HG03066 (cell line): ENCODE results near the gene TAF3.
"Not testable (repeated sequence)": the region's sequence is repeated elsewhere in the genome, so short reads cannot be mapped to it uniquely, and the experiment has no call there.

Experiments
- ATAC-seq: cut with Tn5 transposase; IDR thresholded peaks from one replicate; pipeline ENCODE4 v1.9.1; 2021; ENCODE audit warnings: low read depth; ENCODE audit not compliant: unreplicated experiment

TAF3 gene

DNA sequence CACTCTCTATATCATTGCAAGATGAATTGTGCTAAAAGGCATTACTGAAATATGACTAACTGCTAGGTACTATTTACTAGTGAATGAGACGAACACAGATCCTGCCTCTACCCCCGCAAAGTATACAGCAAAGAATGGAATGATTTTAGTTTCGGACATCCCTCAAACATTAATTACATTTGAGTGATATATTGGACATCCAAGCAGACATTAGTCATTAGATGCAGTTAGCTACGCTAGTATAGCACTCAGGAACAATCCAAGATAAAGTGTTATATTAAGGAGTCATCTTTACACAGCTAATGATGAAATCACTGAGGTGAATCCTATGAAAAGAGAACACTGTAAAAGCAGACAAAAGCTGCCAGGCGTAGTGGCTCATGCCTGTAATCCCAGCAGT, 7.3 kb upstream of the TAF3 start:
- no peak for ATAC-seq

DNA sequence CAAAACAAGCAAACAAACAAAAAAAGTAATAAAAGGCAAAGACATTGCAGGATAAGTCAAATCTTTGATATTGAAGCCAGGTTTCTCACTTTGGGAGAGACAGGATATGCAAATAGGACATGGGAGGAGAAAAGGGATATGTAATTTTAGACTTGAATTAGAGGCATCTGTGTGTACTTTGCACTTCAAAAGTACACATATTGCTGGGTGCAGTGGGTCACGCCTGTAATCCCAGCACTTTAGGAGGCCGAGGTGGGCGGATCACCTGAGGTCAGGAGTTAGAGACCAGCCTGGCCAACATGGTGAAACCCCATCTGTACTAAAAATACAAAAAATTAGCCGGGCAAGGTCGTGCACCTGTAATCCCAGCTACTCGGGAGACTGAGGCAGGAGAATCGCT, 6.6 kb upstream of the TAF3 start:
- not testable (repeated sequence) for ATAC-seq

DNA sequence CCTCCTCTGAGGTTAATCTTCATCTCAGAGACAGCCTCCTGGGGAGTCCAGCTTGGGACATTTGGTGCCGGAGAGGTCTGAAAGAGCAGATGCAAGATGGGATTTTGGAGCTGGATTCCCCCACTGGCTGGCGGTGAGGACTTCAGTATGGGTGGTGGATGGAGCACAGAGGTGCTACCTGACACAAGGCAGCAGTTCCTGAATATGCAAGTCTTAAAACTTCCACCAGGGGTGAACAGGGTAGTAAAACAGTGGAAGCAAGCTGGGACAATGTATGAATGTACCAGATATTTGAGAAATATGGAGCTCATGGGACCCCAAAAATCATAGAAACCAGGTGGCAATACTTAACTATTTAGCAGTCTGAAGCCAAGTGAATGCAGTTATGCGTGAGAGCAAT, 4.8 kb upstream of the TAF3 start:
- no peak for ATAC-seq

DNA sequence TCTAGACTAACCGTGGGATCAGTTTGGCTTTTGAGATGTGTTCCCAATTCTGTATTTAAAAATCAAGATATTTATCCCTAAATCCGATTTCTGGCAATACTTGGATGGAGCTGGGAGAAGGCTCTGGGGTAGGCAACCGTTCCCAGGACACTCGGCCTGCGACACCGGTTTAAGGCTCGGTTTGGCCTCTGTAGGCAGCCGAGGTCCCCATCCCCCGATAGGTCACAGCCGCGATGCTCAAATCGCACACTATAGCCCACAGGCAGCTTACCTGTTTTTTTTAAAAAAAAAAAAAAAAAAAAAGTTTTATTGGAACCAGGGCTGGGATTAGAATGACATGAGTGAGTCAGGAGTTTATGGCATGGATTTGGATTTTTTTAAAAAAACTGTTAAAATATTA, 729 bp upstream of the TAF3 start:
- ATAC-seq = no peak

DNA sequence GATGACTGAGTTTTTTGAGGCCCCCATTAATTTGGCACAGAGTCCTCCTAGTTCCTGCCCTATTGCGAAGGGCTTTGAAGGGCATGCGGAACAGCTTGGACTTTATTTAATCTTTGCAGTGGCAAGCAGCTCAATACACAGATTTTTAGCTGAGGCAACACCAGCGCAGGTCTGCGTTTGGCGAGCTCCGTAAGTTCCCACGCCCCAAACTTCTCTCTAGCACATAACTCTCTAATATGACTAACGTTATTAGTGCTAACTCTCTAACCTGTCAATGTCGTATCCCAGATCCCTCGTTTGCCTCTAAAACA, 366 bp upstream of the TAF3 start:
- peak; percentile 16 for ATAC-seq

DNA sequence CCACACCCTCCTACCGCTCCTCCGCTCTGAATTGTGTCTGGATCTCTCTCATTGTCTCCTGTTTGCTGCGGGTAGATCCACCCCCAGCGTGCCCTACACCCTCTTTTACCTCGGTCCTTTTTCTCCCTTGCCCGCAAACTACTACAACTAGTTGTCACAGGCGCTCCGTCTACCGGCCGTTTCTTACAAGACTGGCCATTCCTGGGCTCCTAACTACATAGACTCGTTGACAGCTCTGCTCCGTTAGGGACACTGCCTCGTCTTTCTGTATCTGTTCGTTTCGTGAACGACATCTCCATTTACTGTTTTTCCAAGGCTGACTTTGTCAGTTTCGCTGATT, 786 bp downstream of the TAF3 start:
- ATAC-seq = peak; percentile 55

DNA sequence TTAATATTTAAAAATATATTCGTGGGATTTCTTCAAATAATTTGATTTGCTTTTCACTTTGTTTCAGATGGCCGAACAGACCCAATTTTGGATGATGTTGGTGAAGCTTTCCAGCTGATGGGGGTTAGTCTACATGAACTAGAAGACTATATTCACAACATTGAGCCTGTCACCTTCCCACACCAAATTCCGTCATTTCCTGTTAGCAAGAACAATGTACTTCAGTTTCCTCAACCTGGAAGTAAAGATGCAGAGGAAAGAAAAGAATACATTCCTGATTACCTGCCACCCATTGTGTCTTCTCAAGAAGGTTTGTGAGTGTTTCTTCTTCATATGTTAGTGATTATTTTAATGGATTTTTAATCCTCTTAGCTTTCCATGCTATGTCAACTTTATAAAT, 5.9 kb downstream of the TAF3 start:
- ATAC-seq = no peak

DNA sequence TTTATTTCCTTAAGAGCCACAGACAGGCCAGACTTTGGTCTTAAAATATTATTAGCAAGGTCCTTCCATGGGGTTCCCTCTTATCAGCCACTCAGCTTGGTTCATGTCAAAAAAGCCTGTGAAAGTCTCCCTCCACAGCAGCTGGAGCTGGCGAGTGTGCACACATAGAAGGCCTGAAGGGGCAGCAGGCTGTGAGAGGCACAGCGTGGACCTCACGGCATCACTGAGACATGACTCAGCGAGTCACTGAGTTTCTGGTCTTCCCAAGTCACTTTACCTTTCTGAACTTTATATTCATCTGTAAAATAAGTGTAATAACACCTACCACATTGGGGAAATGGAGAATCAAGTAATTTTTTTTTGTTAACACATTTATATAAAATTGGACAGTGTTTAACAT, 8.7 kb downstream of the TAF3 start:
- ATAC-seq = no peak

DNA sequence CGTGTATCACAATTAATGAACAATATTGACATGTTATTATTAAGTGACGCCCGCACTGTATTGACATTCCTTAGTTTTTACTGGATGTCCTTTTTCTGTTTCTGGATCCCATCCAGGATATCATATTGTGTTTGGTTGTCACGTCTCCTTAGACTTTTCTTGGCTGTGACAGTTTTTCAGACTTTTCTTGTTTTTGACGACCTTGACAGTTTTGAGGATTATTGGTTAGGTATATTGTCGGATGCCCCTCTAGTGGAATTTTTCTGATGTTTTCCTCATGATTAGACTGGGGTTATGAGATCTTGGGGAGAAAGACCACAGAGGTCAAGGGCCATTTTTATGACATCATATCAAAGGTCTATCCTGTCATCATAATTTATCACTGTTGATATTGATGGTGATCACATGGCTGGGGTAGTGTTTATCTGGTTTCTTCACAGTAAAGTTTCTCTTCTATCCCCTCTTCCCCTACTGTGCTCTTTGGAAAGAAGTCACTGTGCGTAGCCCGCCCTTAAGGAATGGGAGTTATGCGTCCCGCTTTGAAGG, 11.1 kb downstream of the TAF3 start:
- no peak for ATAC-seq

DNA sequence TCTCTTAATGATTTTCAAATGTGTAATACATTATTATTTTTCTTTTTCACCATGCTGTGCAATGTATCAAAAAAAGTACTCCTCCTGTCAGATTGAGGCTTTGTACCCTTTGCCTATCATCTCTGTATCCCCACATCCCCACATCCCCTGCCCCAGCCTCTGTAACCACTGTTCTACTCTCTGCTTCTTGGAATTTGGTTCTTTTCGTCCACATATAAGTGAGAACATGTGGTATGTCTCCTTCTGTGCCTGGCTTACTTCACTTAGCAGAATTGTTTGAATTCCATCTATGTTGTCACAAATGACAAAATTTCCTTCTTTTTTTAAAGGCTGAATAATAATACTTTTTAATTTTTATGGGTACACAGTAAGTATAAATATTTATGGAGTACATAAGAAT, 13.8 kb downstream of the TAF3 start:
- ATAC-seq = no peak

DNA sequence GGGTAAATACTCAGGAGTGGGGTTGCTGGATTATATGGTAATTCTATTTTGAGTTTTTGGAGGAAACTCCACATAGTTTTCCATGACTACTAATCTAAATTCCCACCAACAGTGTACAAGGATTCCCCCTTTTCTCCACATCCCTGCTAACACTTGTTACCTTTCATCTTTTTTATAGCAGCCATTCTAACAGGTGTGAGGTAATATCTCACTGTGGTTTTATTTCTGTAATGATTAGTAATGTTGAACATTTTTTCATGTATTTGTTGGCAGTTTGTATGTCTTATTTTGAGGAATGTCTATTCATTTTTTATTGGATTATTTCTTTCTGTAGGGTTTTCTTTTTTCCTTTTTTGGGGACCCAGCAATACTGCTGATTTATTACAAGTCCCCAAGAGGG, 14.9 kb downstream of the TAF3 start:
- no peak for ATAC-seq

DNA sequence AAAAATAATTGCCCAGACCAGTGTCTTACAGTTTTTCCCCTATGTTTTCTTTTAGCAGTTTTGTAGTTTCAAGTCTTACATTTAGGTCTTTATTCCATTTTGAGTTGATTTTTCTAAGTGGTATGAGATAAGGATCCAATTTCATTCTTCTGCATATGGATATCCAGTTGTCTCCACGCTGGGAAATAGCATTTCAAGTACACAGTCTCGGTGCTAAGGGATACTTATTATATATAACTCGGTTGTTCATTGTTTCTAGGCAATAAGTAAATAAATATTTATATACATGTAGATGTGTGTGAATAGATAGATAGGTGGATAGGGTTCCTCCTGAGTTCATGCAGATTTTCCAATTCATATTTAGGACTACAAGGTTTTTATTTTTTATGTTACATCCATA, 16.0 kb downstream of the TAF3 start:
- ATAC-seq = no peak

DNA sequence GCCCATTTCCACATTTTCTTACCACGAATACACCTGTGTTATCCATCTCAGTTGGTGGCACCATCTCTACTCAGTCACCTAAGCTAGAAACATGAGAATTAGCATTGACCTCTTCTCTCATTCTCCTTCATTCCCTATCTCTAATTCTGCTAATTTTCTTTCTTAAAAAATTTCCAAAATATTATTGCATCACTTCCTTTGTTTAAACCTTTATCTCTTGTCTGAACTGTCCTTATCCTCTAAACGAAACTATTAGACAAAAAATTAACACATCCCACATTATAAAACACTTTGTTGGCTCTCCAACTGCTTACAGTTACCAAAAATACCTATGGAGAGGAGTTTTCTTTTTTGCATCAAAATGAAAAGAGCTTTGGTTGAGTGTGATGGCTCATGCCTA, 18.3 kb downstream of the TAF3 start:
- ATAC-seq = no peak

DNA sequence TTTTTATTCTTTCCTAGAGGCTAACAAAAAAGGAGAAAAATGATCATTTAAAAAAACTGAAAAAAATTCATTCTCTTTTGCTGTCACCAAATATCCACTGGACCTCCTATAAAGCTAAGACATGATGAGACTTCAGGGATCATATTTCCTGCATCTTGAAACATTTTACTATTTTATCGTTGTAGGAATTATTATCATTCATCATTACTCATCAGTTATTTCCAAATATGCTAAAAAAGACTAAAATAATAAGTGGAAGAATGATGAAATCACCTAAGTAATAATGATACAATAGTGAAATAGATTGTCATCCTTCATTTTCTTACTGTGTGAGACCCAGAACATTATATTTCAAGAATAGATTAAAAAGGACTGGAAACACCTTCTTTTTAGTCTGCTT, 28.3 kb downstream of the TAF3 start:
- ATAC-seq = no peak

DNA sequence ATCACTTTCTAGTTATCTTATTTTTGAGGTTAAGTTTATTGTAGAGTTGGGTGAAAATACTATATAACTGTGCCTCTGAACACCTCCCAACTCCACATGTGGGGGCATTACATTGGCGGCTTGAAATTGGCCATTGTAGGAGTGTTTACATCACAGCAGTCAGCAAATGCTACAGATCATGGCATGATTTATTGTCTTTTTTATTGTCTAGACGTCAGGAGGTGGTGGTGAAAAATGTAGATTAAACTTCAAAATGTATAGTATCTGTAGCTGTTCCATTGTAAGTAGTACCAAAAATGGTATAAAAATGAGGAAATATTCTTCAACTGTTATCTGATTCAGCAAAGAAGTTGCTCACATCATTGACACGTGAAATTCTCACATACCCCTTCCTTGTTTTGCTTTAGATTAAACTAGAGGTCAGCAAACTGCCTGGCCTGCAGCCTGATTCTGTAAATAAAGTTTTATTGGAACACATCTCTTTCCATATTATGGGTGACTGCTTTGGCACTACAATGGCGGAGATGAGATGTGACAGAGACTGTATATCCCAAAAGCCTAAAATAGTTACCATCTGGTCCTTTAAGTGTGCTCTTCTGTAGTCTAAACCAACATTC, 35.0 kb downstream of the TAF3 start:
- ATAC-seq = no peak

DNA sequence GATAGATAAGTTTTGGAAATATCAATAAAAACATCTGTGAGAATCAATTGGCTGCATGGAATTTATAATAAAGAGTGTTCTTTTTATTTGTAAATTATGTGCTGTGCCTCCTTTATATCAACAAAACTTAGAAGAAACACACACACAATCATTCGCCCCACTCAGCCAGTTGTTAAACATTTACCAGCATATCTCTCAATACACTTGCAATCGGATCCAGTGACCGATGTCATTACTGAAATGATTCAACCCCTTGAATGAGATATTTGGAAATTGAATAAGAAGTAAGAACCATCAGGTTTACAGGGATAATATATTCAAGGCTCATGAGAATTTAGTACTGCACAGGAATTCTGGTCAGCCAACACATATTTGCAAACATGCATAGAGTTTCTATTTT, 35.6 kb downstream of the TAF3 start:
- ATAC-seq = no peak

DNA sequence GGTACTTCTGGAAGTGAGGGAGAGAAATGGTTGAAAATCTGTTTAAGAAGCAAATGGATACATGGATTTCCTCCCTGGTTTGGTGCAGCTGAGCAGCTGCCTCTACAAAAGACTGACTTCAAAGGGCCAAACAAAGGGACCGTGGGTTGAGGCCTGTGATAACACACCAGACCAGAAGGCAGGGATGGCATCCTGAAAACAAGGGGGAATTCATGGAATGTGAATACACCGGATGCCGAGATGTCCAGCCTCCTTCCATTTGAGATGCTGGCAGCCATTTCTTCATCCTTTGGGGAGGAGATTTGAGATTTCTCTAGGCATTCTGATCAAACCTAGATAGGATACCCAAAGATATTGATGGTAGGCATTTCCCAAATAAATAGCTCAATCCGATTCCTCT, 36.9 kb downstream of the TAF3 start:
- ATAC-seq = no peak

DNA sequence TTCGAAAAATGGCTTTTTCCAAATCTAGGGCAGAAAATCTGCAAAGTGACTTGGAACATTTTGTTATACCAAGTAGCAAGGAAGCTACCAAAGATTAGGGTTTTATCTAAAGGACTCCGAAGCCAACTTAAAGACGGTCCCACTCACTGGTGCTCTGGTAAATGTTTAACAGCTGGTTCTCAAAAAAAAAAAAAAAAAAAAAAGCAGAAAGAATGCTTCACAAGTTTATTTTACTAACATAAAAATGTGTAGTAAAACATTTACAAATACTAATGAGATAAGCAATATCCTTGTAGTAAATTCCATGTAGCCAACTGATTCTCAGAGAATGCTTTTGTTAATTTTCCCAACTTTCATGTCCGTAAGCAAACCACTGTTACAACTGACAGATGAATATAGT, 38.4 kb downstream of the TAF3 start:
- ATAC-seq = no peak

DNA sequence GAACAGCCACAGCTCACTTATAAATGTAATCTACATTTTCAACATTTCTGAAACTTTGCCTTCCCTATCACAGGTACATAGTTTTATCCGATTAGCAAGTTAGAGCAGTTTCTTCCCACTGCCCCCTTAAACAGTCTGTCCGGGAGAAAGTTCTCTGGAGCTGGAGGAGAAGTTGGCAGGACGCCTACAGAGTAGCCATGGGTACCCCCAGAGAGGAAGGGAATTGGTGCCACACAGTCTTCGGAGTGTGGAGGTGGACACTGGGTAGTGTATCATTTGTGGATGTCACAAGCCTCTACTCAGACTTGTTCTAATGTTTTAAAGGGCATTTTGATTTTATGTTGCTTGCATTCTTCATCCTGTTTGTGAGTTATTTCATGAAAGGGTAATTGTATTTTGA, 39.0 kb downstream of the TAF3 start:
- ATAC-seq = no peak

DNA sequence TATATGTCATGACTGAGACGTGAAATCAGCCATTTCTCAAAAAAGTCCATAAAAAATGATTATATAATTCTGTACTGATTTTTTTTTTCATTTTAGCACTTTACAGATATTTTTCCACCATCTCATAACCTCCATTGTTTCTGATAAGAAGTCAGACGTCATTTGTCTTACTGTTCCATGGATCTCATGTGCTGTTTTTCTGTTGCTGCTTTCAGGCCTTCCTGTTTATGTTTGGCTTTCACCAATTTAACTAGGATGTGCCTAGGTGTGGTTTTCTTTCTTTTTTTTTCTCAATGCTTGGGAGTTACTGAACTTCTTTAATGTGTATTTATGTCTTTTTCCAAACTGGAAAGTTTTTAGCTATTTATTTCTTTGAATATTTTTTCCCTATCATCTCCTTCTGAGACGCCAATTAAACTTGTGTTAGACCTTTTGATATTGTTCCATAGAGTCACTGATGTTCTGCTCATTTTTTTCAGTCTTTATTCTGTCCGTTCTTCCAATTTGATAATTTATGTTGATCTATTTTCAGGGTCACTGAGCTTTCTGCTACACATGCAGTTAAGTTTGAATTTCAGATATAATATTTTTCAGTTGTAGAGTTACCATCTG, 43.3 kb downstream of the TAF3 start:
- ATAC-seq = no peak

DNA sequence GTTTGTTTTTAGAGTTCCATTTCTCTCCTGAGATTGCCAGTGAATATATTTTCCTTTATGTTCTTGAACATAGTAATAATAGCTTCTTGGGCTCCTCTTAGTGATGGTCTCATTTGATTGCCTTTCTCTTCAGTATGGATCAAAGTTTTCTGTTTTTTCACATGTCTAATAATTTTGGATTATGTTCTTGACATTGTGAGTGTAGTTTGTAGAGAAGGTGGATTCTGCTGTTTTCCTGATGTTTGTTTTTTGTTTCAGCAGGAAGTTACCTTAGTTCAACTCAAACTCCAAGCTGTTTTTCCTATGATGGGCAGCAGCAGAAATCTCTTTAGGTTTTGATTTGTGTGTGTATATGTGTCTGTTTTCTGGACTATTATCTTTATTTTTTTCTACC, 43.8 kb downstream of the TAF3 start:
- no peak for ATAC-seq

DNA sequence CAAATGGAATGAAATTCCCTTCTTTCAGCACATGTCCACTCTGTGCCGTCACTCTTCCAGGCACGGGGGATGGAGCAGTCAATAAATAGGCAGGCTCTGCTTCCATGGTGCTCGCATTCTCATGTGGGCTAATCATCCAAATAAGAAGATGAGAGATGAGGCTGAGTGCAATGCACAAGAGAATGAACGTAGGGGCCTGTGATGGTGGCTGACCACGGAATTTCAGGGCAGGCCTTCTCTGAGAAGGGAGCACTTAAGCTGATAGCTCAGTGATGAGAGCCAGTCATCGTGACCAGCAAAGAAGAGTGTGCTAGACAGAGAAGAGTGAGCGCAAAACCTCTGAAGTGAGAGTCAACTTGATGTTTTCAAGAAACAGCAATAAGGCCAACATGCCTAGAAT, 47.9 kb downstream of the TAF3 start:
- ATAC-seq = no peak

DNA sequence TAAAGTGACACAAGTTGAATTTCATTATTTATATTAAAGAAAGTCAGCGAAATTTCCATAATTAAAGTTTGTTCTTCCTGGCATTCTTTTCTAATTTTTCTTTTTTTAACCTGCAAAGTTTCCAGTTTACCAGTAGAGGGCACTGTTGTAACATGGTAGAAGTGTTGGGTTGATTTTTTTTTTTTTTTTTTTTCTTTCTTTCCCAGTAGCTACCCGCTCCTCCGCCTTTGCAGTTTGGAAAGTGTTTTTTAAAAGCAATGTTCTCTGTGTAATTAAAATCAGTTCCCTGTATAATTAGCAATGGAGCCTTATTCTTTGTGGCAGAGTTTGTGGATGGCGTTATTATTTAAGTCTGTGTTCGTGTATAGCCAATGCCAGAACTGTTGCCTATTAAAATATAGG, 53.7 kb downstream of the TAF3 start:
- ATAC-seq = no peak
